NCI-H748 (cell line): ENCODE results near the gene XPNPEP1.
A peak's percentile ranks its signal among the peaks of the same experiment; 100 is the strongest.

ENCODE experiments used
- DNase-seq: peaks from one replicate; lab custom pipeline; 2025; ENCODE audit not compliant: unreplicated experiment; lab: John Stamatoyannopoulos, UW

Gene XPNPEP1

GRCh38 chr10:109922976-109923921 is at the start of gene XPNPEP1:
Gene XPNPEP1 (minus strand): TSS chr10:109923511. CDS start chr10:109923433, 78 bp downstream.
- peak; percentile 82 for DNase-seq

- no peak for DNase-seq
Observed at GRCh38 chr10:109972372-109973001, 49.2 kb upstream of the XPNPEP1 start.

GRCh38 chr10:109971634-109972033 is 48.3 kb upstream of the XPNPEP1 start:
- no peak for DNase-seq

- no peak for DNase-seq
Observed at GRCh38 chr10:109969760-109970346, 46.5 kb upstream of the XPNPEP1 start.

DNA sequence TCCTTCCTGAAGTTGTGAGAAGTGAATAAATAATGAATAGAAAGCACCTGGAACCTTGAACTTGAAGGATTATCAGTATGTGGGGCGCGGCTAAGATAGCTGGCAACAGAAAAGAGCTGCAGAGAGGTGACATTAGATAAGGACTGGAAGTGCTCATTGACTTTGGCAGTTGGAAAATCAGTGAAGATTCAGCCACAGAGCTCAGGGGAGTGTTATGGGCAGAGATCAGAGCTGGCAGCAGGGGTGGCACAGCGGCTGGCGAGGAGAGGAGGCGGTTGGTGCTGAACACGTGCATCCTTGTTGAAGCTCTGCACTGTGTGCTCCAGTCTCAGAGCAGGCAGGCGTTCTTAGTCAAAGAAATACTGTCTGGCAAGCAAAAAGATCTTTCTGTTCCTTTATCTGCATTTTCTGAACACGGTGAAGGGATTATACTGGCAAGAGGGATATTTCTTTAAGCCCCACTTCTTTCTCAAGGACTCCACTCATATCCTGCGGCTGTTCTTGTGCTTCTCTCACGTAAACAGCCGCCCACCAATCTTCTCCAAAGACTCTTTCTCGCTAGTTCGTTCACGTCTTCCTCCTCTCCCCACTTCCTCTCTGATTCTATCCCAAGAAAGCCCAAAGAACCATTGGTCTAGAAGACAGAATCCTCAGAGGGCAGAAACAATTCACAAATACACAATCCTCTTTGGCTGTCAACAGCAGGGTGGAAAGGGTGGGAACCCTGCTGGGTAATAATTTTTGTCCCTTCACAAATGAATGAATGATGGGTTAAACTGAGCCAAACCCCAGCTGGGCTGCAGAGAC is 45.8 kb upstream of the XPNPEP1 start:
- no peak for DNase-seq

DNA sequence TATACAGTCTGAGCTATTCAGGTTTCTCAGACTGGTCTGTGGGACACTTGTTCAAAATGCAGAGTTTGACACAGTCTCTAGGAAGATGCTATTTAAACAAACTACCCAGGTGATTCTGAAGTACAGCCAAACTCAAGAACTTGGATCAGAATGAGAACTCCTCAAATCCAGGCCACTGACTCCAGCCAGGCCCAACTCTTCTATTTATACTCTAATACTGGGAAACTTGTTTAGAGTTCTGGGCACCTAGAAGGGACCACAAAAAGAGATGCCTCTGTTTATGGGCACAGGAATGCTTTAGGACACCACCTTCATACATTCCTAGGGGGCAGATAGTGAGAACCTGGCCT is 44.4 kb upstream of the XPNPEP1 start:
- DNase-seq = no peak

DNA sequence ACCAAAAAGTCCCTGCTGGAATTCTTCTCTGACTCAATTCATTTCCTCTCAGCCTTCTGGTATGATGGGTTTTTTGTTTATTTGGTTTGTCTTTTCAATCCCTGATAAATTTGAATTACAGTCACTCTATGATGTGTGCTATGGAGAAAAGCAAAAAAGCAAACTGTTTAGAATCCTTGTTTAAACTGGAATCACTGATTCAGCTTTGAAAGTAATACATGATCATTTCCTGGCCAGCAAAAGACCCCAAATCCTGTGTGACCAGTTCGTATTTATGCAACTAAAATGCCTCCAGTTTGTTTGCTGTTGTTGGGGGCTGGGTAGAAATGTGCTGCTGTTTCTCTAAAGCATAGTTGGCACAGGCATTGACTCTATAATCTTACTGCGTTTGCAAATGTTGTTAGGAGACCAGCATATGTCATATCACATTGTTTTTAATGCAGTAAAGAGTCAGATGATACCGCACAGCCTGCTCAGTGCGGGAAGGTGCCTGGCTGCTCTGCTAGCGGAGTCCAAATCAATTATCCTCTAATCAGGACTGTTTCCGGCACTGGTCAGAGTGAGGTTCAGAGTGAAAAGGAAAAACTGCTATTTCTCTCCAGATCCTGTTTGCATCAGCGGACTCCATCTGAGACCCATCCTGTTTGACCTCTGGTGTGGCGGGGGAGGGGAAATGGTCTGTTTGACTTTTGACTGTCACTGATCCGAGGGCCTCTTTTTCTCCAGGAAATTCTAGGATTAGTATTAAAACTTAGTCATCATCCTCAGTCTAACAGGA is 43.8 kb upstream of the XPNPEP1 start:
- DNase-seq = no peak

DNA sequence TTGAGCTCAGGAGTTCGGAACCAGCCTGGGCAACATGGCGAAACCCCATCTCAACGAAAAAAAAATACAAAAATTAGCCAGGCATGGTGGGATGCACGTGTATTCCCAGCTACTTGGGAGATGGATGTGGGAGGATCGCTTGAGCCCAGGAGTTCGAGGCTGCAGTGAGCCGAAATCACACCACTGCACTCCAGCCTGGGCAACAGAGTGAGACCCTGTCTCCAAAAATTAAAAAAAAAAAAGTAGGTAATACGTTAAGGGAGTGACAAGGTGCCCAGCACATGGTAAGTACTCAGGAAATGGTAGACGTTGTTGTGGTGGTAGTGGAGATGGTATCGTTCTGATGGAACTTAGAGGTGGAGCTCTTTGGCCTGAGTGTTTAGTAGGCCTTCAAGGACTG is 41.0 kb upstream of the XPNPEP1 start:
- DNase-seq = no peak

- DNase-seq = no peak
Observed at GRCh38 chr10:109963439-109963838, 40.1 kb upstream of the XPNPEP1 start.

- no peak for DNase-seq
Observed at GRCh38 chr10:109962247-109962646, 38.9 kb upstream of the XPNPEP1 start.

DNA sequence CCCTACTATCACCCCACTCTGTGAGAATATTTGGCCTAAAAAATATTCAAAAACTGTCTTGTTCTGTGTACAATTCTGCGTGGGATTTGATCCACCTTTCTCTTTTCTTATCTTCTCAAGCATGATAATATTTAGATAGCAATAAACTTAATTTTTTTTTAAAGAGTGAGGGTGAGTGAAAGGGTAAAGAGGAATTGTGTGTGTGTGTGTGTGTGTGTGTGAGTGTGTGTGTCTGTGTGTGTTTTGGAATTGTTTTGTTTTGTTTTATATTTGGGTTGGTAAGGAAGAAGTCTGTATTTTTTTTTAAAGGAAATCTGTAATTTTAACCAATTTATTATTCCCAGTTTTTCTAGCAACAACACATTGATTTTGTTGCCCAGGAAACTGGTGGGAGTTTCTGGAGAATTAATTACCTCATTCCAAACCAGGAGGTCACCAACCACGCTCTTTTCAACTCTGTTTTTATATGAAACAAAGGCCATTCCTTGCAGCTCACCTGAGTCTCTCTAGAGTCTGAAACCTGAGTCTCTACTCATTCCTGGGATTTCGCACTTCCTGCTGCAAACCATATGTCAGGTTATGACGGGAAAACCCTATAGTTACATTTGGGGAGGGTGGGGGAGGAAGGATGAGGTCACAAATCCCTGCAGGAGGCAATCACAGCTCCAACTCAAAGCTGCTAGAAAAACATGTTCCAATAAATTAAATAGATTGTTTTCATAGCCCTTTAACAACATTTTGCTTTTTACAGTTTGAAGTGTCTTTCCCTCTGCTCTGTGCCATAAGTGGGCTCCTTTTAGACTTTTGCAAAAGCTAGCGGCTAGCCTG is 38.1 kb upstream of the XPNPEP1 start:
- DNase-seq = peak; percentile 46

- no peak for DNase-seq
Observed at GRCh38 chr10:109960682-109961081, 37.4 kb upstream of the XPNPEP1 start.

- no peak for DNase-seq
Observed at GRCh38 chr10:109959259-109960145, 36.2 kb upstream of the XPNPEP1 start.

GRCh38 chr10:109958059-109958458 is 34.7 kb upstream of the XPNPEP1 start:
- no peak for DNase-seq

DNA sequence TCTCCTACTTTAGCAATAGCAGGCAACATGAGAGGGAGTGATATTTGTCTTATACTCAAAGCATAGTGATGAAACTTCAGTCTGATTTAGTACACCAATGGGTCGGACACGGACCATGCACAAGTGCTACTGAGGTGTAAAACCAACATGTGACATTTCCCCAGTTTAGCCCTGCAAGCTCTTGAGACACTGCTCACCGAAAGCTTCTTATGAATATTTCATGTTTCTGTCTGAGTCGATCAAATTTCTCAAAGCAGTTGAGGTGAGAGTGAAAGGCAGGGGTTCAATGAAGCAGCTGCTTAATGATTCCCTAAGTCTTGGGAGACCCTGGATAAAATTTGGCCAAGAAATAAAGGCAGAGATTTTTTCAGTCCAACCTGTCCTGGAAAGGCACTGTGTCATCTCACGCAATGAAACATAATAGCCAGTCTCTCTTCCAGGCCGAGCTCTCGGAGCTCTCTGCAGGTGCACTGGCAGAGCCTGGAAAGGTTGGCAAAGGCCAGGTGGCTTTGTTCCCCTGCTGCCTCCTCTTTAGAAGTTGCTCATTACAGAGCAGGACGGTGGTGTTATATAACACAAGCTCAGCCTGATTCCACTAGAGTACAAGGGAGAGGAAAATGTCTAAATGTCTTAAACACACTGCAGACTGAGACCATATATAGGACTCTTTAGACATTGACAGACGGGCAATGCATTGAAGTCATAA is 33.9 kb upstream of the XPNPEP1 start:
- DNase-seq = no peak

GRCh38 chr10:109956454-109957091 is 33.3 kb upstream of the XPNPEP1 start:
- peak; percentile 19 for DNase-seq

- DNase-seq = no peak
Observed at GRCh38 chr10:109953766-109954165, 30.5 kb upstream of the XPNPEP1 start.
